Measurements from ENCODE around the gene ATG10. TPM values are rescaled to one million over a fixed set of nuclear protein-coding genes. Genes with fewer than 3 reads are reported as not detected.
A peak's percentile ranks its signal among the peaks of the same experiment; 100 is the strongest.

ATG10 gene
- total RNA-seq, 1 experiment from 2014 or later, result 11.2 TPM

DNA sequence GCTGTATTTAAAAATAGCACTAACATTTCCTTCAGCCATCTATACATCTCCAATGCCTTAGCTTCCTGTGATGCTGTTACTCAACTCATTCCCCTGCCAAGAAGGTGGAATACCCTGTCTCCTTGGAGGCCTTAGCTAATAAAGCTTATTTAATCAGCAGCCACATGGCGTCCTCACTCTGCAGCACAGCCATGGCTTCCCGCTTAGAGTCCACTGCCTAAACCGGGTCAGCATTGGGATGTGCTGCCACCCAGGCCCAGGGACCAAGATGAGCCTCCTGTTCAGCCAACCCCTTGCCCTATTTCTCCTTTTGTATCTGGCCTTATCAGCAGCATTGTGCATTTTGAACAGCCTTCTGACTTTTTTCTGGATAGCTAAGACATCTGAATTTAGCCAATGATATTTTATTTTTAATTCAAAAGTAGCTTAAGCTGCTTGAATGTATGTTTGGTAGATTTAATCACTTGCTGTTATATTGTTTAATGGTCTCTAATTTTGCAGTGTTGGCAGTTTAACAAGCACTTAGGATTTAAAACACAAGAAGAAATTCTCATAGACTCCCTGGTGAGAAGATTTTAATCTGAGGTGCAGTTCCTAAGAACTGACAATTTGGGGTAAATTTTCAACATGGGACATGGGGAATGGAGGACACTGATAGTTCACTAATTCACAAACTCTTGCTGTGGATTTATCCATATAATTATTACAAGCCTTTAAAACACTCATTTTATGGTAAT is 193.3 kb downstream of the ATG10 start:
- DNase-seq (ENCODE audit: low read depth), result peak; percentile 42

DNA sequence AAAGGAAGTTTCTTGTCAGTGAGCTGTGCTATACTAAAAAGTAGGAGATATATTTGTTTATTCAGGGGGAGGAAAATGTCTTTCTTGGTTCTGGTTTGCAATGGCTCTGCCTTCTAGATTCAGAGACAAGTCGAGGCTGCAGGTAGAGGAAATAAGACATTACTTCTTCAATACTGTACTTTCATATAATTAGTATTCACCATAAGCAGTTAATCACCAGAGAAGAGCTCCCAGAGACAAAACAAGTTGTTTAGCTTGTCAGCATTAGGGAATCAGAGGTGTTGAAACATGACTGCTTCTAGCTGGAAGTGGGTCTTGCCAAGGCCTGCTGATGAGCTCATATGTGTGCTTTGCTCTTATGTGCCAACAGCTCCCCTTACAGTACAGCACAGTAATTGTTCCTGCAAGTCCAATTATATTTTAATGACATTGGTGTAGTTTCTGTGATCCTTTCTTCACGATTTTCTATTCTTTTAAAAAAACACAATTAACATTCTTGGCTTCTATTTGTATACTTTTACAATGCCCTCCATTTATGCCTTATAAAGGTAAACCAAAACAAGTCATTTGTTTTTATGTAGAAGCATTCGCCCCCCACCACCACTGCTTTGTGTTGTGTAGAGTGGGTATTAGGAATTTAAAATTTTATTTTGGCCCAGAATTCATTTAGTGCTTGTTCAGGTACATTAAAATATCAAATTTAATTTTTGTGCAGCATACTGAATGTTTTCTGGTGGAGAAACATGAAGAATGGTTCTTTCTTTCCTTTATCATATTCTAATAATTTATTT is 194.1 kb downstream of the ATG10 start:
- DNase-seq (ENCODE audit: low read depth), result peak; percentile 80

DNA sequence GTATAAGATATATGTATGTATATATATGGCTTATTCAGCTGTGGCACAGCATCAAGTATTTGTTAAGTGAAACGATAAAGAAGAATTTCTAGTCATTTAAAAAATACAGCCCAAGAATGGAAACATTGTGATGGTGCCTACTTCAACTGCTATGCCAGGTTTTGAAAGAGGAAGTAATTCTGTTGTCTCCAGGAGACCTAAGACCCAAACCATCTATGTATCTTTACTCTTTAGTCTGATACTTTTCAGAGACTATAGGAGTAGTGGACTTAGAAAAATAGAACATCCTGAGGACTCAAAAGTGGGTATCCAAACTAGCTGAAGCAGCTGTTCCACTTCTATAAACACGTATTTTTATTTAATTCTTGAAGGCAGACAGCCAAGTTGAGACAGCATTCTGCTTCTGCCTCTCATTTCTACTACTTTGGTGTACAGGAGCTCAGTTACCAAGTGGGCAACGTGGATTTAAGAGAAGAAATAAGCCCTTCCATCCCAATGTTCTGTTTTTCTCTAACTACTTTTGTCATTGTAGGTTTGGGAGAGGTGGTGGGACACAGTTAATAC is 195.6 kb downstream of the ATG10 start:
- DNase-seq (ENCODE audit: low read depth), result no peak

DNA sequence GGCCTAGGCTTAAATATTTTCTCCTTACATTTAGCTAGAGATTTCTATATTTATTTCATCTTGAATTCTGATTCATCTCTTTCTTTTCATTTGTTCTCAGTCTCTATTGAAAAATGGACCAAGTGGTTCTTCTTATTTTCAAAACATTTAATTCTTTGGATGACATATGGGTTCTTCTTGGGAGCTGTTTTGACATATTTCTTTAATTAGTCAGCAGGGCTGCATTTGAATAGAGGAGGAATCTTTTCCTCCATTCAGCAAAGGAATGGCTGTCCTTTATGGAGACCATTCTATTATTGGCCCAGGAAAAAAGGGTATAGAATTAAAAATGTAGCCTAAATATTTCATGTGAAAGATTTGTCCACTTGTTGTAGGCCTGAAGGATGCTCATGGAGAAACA is 196.5 kb downstream of the ATG10 start:
- DNase-seq (ENCODE audit: low read depth), result peak; percentile 39

DNA sequence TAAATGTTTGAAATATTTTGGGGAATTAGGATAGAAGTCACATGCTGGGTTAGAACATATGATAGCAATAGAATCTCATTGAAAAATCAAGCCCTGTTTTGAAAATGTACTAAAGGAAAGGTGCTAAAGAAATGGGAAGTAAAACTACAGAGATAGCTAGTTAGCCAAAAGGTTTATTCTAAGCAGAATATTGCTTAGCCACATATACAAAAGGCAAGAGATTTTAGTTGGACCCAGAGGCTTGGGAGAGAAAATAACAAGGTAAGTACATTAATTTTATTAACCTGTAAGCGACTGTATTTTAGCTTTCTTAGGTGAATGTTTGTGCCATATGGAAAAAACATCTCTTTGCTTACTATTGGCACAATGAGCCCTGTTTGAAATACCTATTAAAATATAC is 198.1 kb downstream of the ATG10 start:
- DNase-seq (ENCODE audit: low read depth), result no peak

DNA sequence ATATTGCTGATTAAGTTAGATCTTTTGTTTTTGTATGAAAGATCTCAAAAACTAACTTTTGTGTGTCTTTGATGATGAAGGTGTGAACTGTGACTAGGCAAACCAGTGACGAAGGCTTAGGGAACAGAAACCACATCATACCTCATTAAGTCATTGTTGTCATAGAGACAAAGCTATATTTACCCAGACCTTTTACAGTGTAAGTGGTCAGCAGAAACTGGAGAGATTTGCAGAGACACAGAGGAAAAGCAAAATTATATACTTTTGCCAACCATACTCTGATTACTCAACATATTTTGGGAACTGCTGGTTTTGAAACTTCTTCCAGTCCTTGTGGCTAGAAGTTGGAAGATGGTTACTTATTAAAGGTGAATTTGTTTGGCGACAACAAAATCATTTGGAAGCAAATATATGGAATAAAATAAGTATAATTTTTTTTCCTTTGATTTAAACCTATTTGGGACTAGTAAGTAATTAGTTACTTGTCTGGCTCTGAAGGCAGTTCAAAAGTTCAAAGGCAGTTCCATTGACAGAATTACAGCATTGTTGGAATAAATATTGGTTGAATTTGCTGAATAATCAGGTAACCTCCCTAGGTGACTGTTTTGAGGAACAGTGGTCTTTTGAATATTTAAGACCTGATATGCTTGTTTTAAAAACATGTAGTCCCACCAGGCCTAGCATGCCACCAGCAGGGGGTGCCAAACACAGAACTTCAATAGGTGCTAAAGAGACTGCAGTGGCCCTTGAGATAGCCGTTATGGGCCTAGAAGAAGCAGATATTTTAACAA is 202.5 kb downstream of the ATG10 start:
- DNase-seq (ENCODE audit: low read depth), result peak; percentile 78

DNA sequence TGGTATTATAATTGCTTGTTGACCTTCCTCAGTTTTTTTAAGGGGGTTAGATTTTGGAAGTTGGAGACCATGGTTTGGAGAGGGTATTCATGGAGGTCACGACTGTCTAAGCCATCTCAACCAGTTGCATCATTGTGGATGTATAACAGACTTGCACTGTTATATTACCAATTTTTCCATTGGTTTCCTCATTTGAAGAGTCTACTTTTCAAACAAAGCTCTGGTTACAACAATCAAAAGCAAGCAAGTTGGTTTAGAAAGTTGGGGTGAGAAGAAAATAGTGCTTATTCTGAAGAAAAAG is 203.0 kb downstream of the ATG10 start:
- no peak for DNase-seq (ENCODE audit: low read depth)

DNA sequence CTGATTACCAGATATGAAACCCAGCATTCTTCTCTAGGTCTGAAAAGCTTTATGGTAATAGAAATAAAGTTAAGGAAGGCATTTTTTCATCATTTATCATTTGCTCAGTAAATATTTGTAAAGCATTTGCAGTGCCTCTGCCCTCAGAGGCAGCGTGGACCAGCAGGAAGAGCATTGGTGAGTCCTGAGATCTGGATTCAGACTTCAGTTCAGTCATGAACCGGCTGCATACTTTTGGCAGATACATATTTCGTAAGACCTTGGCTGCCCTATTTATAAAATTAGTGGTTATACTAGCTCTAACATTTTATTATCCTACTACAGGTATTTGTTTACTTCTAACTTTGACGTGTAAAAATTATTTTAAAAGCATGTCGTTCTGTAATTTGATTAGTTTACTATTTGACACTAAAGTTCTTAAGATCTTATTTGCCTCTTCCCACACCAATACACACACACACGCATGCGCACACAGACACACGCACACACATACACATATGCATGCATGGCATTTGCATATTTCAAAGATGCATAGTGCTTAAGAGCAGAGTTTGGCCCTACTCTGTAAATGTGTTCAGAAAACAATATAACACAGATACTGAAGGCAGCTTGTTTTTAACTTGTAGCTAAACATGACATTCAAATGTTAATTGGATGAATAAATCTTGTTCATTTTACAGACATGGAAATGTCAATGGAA is 204.4 kb downstream of the ATG10 start:
- DNase-seq (ENCODE audit: low read depth), result no peak

DNA sequence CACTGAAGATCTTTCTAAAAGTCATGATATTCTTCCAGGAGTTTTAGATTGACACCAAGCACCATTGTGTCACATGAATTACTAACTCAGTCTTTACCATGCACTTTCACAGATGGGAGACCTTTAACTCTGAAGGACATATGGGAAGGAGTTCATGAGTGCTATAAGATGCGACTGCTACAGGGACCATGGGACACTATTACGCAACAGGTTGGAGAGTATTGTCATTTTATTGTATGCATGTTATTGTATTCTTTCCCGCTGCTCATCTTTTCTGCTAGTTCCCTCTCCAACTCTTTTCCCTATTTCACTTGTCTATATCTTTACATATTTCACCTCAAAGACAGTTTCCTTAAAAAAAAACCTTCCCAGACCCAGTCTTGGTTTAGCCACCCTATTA is 206.6 kb downstream of the ATG10 start:
- no peak for DNase-seq (ENCODE audit: low read depth)

DNA sequence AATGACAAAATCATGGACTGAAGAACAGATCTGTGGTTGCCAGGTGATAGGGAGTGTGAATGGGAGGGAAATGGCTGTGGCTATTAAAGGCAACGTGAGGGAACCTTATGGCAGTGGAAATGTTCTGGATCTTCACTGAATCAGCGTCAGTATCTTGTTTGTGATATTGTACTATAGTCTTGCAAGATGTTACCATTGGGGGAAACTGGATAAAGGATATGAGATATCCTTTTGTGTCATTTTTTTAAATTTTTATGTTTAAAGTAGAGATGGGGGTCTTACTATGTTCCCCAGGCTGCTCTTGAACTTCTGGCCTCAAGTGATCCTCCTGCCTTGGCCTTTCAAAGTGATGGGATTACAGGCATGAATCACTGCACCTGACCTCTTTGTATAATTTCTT is 210.8 kb downstream of the ATG10 start:
- DNase-seq (ENCODE audit: low read depth), result no peak

DNA sequence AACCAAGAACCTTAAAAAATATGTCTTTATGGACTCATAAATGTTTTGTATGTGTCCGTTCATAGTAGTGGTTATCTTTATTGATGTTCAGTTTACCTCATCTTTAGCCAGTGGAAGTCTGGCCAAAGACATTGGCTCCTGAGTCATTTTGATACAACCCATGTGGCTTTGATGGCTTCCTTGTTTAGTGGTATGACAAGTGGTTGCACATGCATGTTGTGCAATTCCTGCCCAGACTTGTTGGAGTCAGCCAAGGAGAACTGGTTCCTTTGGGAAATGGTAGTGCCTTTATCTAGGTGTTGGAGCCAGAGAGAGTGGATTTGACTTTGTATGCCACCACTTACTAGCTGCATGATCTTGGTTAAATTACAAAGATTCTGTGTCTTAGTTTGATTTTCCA is 212.0 kb downstream of the ATG10 start:
- peak; percentile 26 for DNase-seq (ENCODE audit: low read depth)

DNA sequence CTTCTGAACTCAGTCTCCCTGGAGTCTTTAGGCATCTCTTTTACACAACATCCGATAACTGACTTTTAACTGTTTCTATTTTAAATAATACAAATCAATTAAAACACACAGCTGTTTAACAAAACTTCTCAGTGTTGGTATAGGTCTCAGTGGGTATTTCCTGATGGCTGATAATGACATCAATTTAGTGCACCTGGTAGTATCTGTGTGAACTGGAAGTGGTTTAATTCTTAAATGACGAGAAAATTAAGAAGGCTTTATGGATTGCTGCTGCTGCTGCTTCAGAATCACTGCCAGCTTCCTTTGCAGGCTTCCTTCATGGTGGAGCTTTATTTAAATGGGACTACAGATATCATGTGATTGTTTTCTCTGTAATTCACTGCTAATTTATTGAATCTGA is 214.0 kb downstream of the ATG10 start:
- DNase-seq (ENCODE audit: low read depth), result no peak

DNA sequence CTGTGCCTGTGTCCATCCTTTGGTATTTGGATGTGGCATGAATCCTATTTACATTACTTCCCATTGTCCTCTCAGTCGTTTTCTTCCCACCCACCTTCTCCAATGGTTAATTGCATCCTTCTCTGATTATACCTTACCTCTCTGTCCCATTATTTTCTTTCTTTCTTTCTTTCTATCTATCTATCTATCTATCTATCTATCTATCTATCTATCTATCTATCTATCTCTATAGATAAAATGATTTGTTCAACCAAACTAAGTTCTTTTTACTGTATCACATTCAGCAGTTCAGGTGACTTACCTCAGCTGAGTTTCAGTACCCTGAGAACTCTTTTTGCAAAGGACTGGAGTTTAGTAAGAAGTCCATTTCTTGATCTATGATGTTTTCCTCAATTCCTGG is 225.7 kb downstream of the ATG10 start:
- DNase-seq (ENCODE audit: low read depth), result no peak

DNA sequence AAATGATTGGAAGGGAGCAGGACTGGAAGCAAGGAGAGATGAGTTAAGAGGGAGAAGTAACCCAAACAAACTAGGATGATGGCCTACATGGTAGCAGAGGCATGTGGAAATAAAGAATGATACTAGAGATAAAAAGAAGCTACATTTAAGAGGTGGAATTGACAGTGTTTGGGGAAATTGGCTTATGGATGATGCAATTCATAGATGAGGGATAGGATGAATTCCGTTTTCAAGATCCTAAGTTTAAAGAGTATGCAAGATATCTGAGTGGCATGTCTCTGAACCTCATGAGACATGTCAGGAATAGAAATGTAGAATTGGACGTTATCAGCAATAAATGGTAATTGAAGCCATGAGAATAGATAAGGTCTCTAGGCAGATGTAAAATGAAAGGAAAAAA is 232.7 kb downstream of the ATG10 start:
- no peak for DNase-seq (ENCODE audit: low read depth)

DNA sequence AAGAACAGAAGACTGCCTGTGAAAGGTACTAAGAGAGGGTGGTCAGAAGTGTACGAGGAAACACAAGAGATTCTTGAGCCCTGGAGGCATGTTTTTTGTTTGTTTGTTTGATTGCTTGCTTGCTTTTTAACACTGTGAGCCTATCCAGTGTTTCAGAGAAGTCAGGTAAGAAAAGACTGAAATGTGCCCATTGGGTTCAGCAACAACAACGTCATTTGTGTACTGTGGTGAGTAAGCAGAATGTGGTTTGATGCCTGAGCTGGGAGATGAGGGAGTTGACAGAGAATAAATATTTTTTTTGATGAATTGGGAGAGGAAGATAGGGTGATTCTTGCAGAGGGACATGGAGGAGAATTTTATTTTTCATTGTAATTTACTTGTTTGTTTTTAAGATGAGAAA is 233.2 kb downstream of the ATG10 start:
- DNase-seq (ENCODE audit: low read depth), result no peak

DNA sequence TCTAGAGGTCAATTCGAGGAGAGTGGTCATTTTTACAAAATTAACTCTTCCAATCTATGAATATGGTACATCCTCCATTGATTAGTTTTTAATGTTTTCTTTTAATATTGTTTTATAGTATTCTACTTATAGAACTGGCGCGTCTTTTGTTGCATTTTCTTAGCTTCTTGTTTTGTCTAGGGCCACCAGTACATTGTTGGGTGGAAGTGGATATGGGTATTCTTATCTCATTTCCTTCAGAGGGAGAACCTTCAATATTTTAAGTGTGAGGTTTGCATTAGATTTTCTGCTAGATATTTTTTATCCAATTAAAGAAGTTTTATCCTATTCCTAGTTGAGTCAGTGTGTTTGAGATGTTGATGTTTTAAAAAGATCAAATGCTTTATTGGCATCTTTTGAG is 236.5 kb downstream of the ATG10 start:
- no peak for DNase-seq (ENCODE audit: low read depth)

DNA sequence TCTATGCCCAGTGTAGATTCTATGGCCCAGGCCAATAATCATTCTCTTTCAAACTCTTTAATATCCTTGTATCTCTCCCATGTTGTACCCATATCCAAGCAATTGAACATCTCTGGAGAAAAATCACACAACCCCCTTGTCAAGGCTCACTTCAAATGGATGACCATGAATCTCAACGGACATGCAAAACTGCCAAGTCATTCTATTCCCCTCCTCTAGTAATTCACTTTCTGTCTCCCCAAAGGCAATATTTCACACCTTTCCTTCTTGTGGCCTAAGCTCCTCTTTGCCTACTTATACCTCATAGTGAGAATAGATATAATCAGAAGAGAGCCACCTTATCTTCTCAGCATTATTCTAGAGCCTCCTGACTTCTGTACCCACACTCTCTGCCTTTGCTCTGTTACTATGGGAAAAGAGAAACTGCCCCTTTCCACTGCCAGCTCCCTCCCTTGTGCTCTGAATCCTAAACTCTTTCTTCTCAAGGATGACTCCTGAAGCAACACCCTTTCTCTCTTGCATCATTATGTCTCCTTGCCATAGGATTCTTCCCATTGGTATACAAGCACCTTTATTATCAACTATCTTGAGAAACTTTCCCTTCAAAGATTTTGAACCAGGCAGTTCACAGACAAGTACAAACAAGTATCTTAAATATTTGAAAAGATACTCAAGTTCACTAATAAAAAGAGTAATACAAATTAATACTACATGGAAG is 240.2 kb downstream of the ATG10 start:
- DNase-seq (ENCODE audit: low read depth), result no peak

DNA sequence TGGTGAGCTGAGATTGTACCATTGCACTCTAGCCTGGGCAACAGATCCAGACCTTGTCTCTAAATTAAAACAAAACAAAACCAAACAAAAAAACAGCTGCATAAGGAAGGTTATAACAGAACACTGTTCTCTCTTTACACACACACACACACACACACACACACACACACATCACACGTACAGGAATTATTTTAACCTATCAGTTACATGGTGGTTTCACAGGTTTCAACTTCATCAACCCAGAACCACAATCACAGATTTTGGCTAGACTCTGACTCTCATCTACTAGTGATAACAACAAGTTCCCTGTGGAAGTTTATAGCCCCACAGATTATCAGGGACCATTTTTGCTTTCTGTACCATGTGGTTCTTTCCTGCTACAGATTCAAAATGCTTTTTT is 246.1 kb downstream of the ATG10 start:
- DNase-seq (ENCODE audit: low read depth), result no peak

DNA sequence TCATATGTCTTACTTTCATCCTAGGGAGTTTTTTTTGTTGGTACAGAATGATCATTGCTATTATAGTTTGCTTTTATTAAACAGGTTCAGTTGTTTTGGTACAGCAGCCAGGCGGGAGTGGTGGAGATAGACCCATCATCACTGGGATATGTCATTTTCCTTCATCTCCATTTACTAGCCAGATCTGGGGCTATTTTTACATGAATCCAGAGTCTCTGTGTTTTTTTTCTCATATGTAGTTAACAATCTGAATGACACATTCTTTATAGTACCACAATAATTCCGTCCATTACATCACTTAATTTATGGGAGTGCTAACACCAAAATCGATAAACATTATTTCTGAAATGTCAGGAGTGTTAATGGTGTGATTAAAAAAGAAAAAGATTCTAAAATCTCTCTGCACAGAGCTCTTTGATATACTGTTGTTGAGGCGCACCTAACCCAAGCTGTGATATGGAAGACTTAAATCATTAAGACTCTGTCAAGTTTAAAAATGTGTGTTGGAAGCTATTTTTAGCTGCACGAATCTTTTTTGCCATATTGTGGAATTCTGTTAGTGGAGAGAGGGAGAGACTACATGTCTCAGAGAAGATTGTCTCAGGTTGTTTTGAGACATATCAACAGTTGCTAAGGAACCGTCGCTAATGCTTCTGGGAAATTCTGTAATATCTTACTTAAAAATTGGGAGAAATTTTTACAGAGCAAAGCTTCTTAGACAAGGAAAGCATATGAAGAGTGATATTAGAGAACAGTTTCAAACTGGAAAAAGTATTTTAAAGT is 246.7 kb downstream of the ATG10 start:
- no peak for DNase-seq (ENCODE audit: low read depth)

DNA sequence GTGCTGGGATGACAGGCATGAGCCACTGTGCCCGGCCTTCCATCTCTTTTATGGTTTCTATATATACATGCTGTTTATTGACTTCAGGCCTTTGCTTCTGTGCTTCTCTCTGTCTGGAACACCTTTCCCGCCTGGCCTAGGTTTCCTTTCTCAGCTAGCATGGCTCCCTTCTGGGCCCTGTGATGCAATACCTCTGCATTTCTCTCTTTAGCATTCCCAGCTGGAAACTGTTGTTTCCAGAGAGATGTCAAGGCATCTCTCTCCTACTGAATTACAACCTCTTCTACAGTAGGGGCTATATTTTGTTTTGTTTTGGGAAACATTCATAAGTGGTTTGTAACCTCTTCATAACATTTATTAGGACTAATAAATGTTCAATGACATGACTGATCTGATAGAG is 249.2 kb downstream of the ATG10 start:
- DNase-seq (ENCODE audit: low read depth), result no peak
